Prostate gland (tissue), 2 donors: ENCODE measurements around the gene CXCL1. TPM values are rescaled to one million over a fixed set of nuclear protein-coding genes. Genes with fewer than 3 reads are reported as not detected.

Experiments
- DNase-seq: peaks from one replicate; pipeline ENCODE4 v3.0.0-alpha.2; 2019; ENCODE audit warnings: low spot score
- H3K27ac ChIP-seq, 2 donors: fragments of 200-600 bp; sonication (generic); 2 replicates each; pipeline ENCODE4 v1.5.1; 2017 to 2019
- H3K27me3 ChIP-seq: fragments of 200-600 bp; sonication (generic); replicated peaks from 2 replicates; pipeline ENCODE4 v1.5.1; 2019; ENCODE audit not compliant: insufficient read depth
- H3K36me3 ChIP-seq, 2 donors: fragments of 200-600 bp; sonication (generic); 1 replicate in 1 of 2; 2 replicates in 1 of 2; pipeline versions ENCODE4 v1.5.1 to v1.8.1; 2017 to 2019
- H3K4me1 ChIP-seq: fragments of 200-600 bp; sonication (generic); replicated peaks from 2 replicates; pipeline ENCODE4 v1.5.1; 2019
- H3K4me3 ChIP-seq, 2 donors: fragments of 200-600 bp; sonication (generic); 2 replicates each; pipeline ENCODE4 v1.5.1; 2017 to 2019
- H3K9me3 ChIP-seq: fragments of 200-600 bp; sonication (generic); 2 replicates; pipeline ENCODE4 v1.5.1; 2017
- CTCF ChIP-seq, 4 experiments: fragments of 200-600 bp in 2 of 4; fragments of 450-650 bp in 2 of 4; sonication (generic) in 2 of 4; IDR thresholded peaks; 1 replicate in 3 of 4; 2 replicates in 1 of 4; pipeline ENCODE4 v1.5.1; 2016 to 2019; ENCODE audit warnings: antibody characterized with exemption in 4 of 4, mild to moderate bottlenecking in 2 of 4, moderate library complexity in 2 of 4
- POLR2A ChIP-seq: fragments of 450-650 bp; IDR thresholded peaks from one replicate; pipeline ENCODE4 v1.6.1; 2016; ENCODE audit warnings: antibody characterized with exemption, mild to moderate bottlenecking
- POLR2AphosphoS5 ChIP-seq: sonication (generic); formaldehyde crosslinking; IDR thresholded peaks from one replicate; pipeline ENCODE4 v1.6.1; 2017; ENCODE audit warnings: antibody characterized with exemption
- WGBS: methylation state at CpG from one replicate; pipeline ENCODE4 v1.1.5; 2018; 5-methylcytosine and 5-hydroxymethylcytosine counted together
- intact Hi-C: fragments of 100-400 bp; cut with DNase I; formaldehyde crosslinking; loops from one replicate; pipeline ENCODE4 v1.14.2; 2022
- total RNA-seq, 2 donors: library from RNA; depleted of rRNA; stranded (reverse); fragments of >200 nt; gene quantifications; one replicate each; pipeline ENCODE4 v1.1.0, GENCODE V29; 2016

The CXCL1 gene
- total RNA-seq, 2 donors from 2014 or later: 0.74 to 37.1 TPM

- Histone ChIP-seq H3K36me3 (no peaks in the 10 kb centered on the region), H3K27ac (no peak overlapping the region), H3K27me3 (no peaks in the 10 kb centered on the region), H3K9me3 (no peaks in the 10 kb centered on the region), H3K4me3 (no peak overlapping the region), H3K4me1 (no peaks in the 10 kb centered on the region)
- DNase-seq: no peak
- intact Hi-C loops: no loop called here
- no peak for TF ChIP-seq CTCF (IDR thresholded peaks at IDR 0.05)
- TF ChIP-seq POLR2A: no peak
- no peak for TF ChIP-seq POLR2AphosphoS5
Observed at GRCh38 chr4:73843369-73843768, 25.8 kb upstream of the CXCL1 start.

- Histone ChIP-seq H3K9me3 (no peaks in the 10 kb centered on the region), H3K4me3 (no peak overlapping the region), H3K27me3 (no peaks in the 10 kb centered on the region), H3K36me3 (no peaks in the 10 kb centered on the region), H3K27ac (no peak overlapping the region), H3K4me1 (no peaks in the 10 kb centered on the region)
- 63% methylated on average over 3 of the region's 3 CpGs for WGBS
- DNase-seq: no peak
- intact Hi-C loops: no loop called here
- no peak for TF ChIP-seq POLR2AphosphoS5
- TF ChIP-seq CTCF (IDR thresholded peaks at IDR 0.05): no peak
- TF ChIP-seq POLR2A: no peak
Observed at GRCh38 chr4:73844345-73844744, 24.8 kb upstream of the CXCL1 start.

GRCh38 chr4:73844806-73845205 is 24.4 kb upstream of the CXCL1 start:
- Histone ChIP-seq H3K36me3 (no peaks in the 10 kb centered on the region), H3K9me3 (no peaks in the 10 kb centered on the region), H3K27ac (no peak overlapping the region), H3K4me3 (no peak overlapping the region), H3K4me1 (no peaks in the 10 kb centered on the region), H3K27me3 (no peaks in the 10 kb centered on the region)
- intact Hi-C loops: no loop called here
- 72% methylated on average over 2 of the region's 2 CpGs for WGBS
- no peak for DNase-seq
- TF ChIP-seq POLR2AphosphoS5: no peak

- H3K36me3 ChIP-seq: no peaks in the 10 kb centered on the region
Observed at GRCh38 chr4:73847526-73848182, 21.5 kb upstream of the CXCL1 start.

GRCh38 chr4:73848183-73848777 is 20.9 kb upstream of the CXCL1 start:
- TF ChIP-seq POLR2AphosphoS5: no peak
- TF ChIP-seq CTCF (IDR thresholded peaks at IDR 0.05): no peak
- no peak for TF ChIP-seq POLR2A
- intact Hi-C loops: no loop called here
- Histone ChIP-seq H3K4me3 (no peak overlapping the region), H3K27ac (no peak overlapping the region), H3K9me3 (no peaks in the 10 kb centered on the region), H3K27me3 (no peaks in the 10 kb centered on the region), H3K4me1 (no peaks in the 10 kb centered on the region), H3K36me3 (no peaks in the 10 kb centered on the region)
- no peak for DNase-seq
- WGBS: 83% methylated on average over 1 of the region's 1 CpG

More at GRCh38 chr4:73847526-73848182, 21.5 kb upstream of the CXCL1 start:
- no peaks in the 10 kb centered on the region for H3K4me1 ChIP-seq
- H3K27ac ChIP-seq: no peak overlapping the region
- H3K9me3 ChIP-seq: no peaks in the 10 kb centered on the region
- 93% methylated on average over 3 of the region's 3 CpGs for WGBS
- TF ChIP-seq POLR2A (no peak), CTCF (IDR thresholded peaks at IDR 0.05) (no peak), POLR2AphosphoS5 (no peak)
- no peak for DNase-seq
- H3K4me3 ChIP-seq: no peak overlapping the region
- intact Hi-C loops: no loop called here
- no peaks in the 10 kb centered on the region for H3K27me3 ChIP-seq
